Activated naive CD8-positive, alpha-beta T cell treated with anti-CD3 and anti-CD28 coated beads for 36 hours (primary cell): ENCODE measurements around the gene TRAPPC10. TPM values are rescaled to one million over a fixed set of nuclear protein-coding genes. Genes with fewer than 3 reads are reported as not detected.

Experiments
- DNase-seq: peaks from one replicate; pipeline ENCODE4 v3.0.0; 2021
- H3K27ac Mint-ChIP-seq: one replicate; pipeline ENCODE4 v1.8.0; 2022; ENCODE audit warnings: mild to moderate bottlenecking, moderate library complexity, mixed read lengths
- H3K27me3 Mint-ChIP-seq: one replicate; pipeline ENCODE4 v1.8.0; 2022; ENCODE audit warnings: mild to moderate bottlenecking, mixed read lengths
- H3K36me3 Mint-ChIP-seq: one replicate; pipeline ENCODE4 v1.8.0; 2021; ENCODE audit warnings: mild to moderate bottlenecking, mixed read lengths
- H3K4me1 Mint-ChIP-seq: one replicate; pipeline ENCODE4 v1.8.0; 2021; ENCODE audit warnings: mixed read lengths
- H3K4me3 Mint-ChIP-seq: one replicate; pipeline ENCODE4 v1.8.0; 2022; ENCODE audit warnings: mild to moderate bottlenecking, moderate library complexity, mixed read lengths
- H3K9me3 Mint-ChIP-seq: one replicate; pipeline ENCODE4 v1.8.0; 2022; ENCODE audit warnings: mixed read lengths
- total RNA-seq, 2 experiments: library from RNA; stranded (reverse); gene quantifications; one replicate each; pipeline ENCODE4 v1.2.3, GENCODE V29; 2021

TRAPPC10 gene
- 10 to 100 TPM; 42.4 to 44.4 TPM for total RNA-seq

DNA sequence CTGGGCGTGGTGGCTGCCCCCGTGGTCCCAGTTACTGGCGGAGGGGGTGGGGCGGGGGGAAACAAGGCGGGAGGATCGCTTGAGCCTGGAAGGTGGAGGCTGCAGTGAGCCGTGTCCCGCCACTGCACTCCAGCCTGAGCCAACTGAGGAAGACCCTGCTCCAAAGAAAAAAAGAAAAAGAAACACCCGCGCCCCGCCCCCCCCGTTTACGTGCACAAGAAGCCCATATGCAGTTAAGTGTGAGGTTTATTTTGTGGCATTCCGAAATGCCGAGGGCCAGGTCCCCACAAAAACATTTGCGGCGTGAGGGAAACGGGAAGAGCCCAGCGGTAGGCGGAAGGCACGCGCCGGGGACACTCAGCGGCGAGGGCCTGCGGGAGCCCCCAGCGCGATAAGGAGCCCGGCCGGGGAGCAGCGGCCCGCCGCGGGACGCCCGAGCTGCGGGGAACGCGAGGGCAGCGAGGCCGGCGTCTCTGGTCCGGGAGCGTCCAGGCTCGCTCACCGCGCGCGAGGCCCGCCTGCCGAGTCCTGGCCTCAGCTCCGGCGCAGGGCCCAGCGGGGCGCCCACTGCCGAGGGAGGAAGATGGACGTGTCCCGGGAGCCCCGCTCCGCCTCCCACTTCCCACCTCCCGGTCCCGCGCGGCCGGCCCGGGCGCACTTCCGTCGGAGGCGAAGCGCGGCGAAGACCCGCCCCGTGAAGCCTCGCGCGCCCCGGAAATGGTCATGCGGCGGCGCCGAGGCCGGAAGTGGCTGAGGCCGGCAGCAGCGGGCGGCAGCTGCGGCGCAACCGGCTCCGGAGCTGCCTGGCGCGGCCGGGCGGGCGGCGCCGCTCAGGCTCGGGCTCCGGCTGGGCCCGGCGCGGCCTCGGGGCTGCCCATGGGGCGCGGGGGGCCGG, at the start of gene TRAPPC10:
TSS of gene TRAPPC10 (plus strand) at position 731 of the 895 bp plus-strand sequence. CDS start 185 bp downstream, outside the sequence.
- Mint-ChIP-seq H3K27me3 (no peaks in the 10 kb centered on the region), H3K36me3 (peaks cover 12% of the 10 kb centered on the region), H3K9me3 (no peaks in the 10 kb centered on the region), H3K4me1 (peaks cover 41% of the 10 kb centered on the region), H3K27ac (peak within 1 kb of the TSS; percentile 91), H3K4me3 (peak within 1 kb of the TSS; percentile 96)
- peak; percentile 90 for DNase-seq

GRCh38 chr21:43965911-43966585, 46.1 kb upstream of the TRAPPC10 start:
- no peak overlapping the region for H3K27ac Mint-ChIP-seq
- H3K9me3 Mint-ChIP-seq, result peaks cover 2% of the 10 kb centered on the region
- no peak for DNase-seq
- H3K27me3 Mint-ChIP-seq, result no peaks in the 10 kb centered on the region
- H3K36me3 Mint-ChIP-seq, result peaks cover 20% of the 10 kb centered on the region
- peaks cover 7% of the 10 kb centered on the region for H3K4me1 Mint-ChIP-seq
- no peak overlapping the region for H3K4me3 Mint-ChIP-seq

GRCh38 chr21:43966946-43967512, 45.1 kb upstream of the TRAPPC10 start:
- no peak for DNase-seq
- H3K9me3 Mint-ChIP-seq, result no peaks in the 10 kb centered on the region
- peaks cover 15% of the 10 kb centered on the region for H3K36me3 Mint-ChIP-seq
- no peak overlapping the region for H3K4me3 Mint-ChIP-seq
- no peak overlapping the region for H3K27ac Mint-ChIP-seq
- H3K4me1 Mint-ChIP-seq, result no peaks in the 10 kb centered on the region
- no peaks in the 10 kb centered on the region for H3K27me3 Mint-ChIP-seq

DNA sequence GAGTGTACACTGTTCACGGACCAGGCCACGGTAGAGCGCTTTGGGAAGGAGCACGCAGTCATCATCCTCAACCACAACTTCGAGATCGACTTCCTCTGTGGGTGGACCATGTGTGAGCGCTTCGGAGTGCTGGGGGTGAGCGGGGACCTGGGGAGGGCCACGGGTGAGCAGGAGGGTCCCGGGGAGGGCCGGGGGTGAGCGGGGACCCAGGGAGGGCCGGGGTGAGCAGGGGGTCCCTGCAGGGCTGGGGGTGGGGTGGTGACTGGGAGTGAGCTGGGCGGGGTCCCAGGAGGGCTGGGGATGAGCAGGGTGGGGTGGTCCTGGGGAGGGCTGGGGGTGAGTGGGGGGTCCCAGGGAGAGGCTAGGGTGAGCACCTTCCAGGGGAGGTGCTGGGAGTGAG, 44.1 kb upstream of the TRAPPC10 start:
- peaks cover 9% of the 10 kb centered on the region for H3K36me3 Mint-ChIP-seq
- no peak overlapping the region for H3K27ac Mint-ChIP-seq
- DNase-seq, result no peak

GRCh38 chr21:43968410-43969114, 43.5 kb upstream of the TRAPPC10 start:
- Mint-ChIP-seq H3K4me3 (no peak overlapping the region), H3K27ac (no peak overlapping the region), H3K9me3 (no peaks in the 10 kb centered on the region), H3K4me1 (no peaks in the 10 kb centered on the region), H3K36me3 (peaks cover 6% of the 10 kb centered on the region), H3K27me3 (no peaks in the 10 kb centered on the region)
- DNase-seq, result no peak

More for the DNA sequence above, 44.1 kb upstream of the TRAPPC10 start:
- Mint-ChIP-seq H3K27me3 (no peaks in the 10 kb centered on the region), H3K4me1 (no peaks in the 10 kb centered on the region), H3K4me3 (no peak overlapping the region), H3K9me3 (no peaks in the 10 kb centered on the region)

GRCh38 chr21:43969115-43969444, 43.0 kb upstream of the TRAPPC10 start:
- no peak overlapping the region for H3K27ac Mint-ChIP-seq
- no peak overlapping the region for H3K4me3 Mint-ChIP-seq
- H3K9me3 Mint-ChIP-seq, result no peaks in the 10 kb centered on the region
- DNase-seq, result no peak
- H3K27me3 Mint-ChIP-seq, result no peaks in the 10 kb centered on the region
- peaks cover 4% of the 10 kb centered on the region for H3K36me3 Mint-ChIP-seq
- H3K4me1 Mint-ChIP-seq, result no peaks in the 10 kb centered on the region

GRCh38 chr21:43970551-43970950, 41.6 kb upstream of the TRAPPC10 start:
- Mint-ChIP-seq H3K4me1 (peaks cover 6% of the 10 kb centered on the region), H3K4me3 (no peak overlapping the region), H3K27me3 (no peaks in the 10 kb centered on the region), H3K36me3 (no peaks in the 10 kb centered on the region), H3K27ac (no peak overlapping the region), H3K9me3 (no peaks in the 10 kb centered on the region)
- no peak for DNase-seq

DNA sequence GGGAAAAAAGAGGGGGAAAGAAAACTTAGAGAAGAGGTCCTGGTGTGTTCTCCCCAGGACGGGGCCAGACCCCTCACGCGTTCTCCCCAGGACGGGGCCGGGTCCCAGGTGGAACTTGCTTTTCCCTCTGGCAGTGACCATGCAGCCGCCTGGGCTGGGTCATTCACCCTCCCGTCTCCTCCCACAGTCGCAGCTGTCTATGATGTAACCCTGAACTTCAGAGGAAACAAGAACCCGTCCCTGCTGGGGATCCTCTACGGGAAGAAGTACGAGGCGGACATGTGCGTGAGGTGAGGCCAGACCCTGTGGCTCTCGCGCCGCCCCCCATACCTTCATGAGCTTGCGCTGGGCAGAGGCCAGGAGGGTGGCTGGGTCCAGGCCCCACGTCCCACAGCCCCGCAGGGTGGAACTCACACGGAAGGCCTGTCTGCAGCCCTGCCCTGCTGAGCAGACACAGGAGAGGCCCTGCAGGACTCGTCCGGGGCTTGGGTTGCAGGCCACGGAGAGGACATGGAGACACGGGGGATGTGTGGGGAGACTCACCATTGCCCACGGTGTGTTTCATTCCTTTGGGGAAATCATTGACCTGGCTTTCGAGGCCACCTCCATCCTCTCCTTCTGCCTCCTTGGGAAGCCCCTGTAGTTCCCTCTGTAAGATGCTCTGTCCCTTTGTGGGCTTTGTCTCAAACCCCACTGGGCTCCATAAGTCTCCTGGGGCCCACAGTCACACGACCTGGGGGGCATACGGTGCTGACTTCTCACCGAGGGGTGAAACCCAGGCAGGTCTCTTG, 40.7 kb upstream of the TRAPPC10 start:
- no peaks in the 10 kb centered on the region for H3K9me3 Mint-ChIP-seq
- no peak overlapping the region for H3K4me3 Mint-ChIP-seq
- peaks cover 6% of the 10 kb centered on the region for H3K4me1 Mint-ChIP-seq
- H3K27ac Mint-ChIP-seq, result no peak overlapping the region
- no peaks in the 10 kb centered on the region for H3K27me3 Mint-ChIP-seq
- H3K36me3 Mint-ChIP-seq, result no peaks in the 10 kb centered on the region
- DNase-seq, result no peak

DNA sequence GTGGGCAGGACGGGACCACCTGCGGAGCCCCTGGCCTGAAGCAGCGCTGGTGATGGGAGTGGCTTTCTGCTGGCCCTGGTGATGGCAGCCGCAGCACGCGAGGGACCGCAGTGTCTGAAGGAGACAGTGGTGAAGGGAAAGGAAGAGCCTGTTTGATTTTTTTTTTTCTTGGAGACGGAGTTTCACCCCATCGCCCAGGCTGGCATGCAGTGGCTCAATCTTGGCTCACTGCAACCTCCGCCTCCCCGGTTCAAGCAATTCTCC, 40.2 kb upstream of the TRAPPC10 start:
- no peak for DNase-seq
- Mint-ChIP-seq H3K27ac (no peak overlapping the region), H3K4me3 (no peak overlapping the region), H3K36me3 (no peaks in the 10 kb centered on the region), H3K27me3 (no peaks in the 10 kb centered on the region), H3K4me1 (peaks cover 6% of the 10 kb centered on the region), H3K9me3 (no peaks in the 10 kb centered on the region)

DNA sequence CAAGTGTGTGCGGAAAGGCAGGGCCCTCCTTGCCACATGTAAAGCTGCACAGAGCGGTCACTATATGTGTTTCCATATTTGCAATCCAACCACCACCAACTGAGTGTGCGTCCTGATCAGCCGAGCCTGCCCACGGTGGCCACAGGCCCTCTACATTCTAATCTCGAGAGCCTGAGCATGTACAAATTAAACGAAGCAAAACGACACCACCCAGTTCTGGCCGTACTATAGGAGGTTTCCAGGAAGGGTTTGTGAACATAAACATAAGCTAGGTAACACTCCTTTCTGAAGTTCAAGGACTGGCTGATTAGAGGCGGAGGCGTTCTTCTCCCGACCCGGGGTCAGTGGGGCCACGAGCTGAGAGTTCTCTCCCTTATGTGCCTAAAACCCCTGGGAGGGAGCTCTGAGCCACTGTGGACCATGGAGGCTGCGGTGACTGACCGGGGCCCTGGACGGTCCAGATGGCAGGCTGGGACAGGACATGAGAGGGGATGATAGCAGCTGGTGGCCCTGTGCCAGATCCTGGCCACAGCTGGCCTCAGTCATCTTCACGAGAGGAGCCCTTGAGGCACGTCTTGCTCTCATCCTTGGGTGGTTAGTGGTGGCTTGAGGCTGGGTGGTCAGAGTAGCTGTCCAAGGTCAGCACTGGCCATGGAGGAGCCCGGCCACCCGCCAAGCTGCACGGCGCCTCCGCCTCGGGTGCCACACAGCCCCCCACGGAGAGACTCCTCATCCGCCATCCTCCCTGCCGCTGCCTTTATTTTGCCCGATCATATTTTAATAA, 39.1 kb upstream of the TRAPPC10 start:
- no peak overlapping the region for H3K4me3 Mint-ChIP-seq
- H3K27me3 Mint-ChIP-seq, result no peaks in the 10 kb centered on the region
- no peak for DNase-seq
- H3K36me3 Mint-ChIP-seq, result no peaks in the 10 kb centered on the region
- H3K27ac Mint-ChIP-seq, result no peak overlapping the region
- H3K4me1 Mint-ChIP-seq, result peaks cover 6% of the 10 kb centered on the region
- H3K9me3 Mint-ChIP-seq, result no peaks in the 10 kb centered on the region

DNA sequence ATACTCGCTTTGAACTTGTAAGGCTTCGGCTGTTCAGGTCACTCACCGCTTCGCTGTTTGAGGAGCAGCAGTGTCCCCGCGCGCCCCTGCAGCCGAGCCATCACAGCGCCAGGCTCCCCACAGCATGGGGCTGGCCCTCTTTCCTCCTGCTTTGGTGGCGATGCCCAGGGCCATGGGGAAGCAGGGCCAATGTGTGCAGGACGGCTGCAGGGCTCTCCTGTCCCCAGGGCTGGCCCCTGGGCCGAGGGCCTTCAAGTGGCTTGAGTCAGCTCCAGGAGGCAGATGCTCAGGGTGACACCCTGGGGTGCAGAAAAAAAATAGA, 38.5 kb upstream of the TRAPPC10 start:
- H3K27ac Mint-ChIP-seq, result no peak overlapping the region
- H3K9me3 Mint-ChIP-seq, result no peaks in the 10 kb centered on the region
- peaks cover 5% of the 10 kb centered on the region for H3K36me3 Mint-ChIP-seq
- no peak for DNase-seq
- peaks cover 6% of the 10 kb centered on the region for H3K4me1 Mint-ChIP-seq
- no peaks in the 10 kb centered on the region for H3K27me3 Mint-ChIP-seq
- no peak overlapping the region for H3K4me3 Mint-ChIP-seq

- no peaks in the 10 kb centered on the region for H3K9me3 Mint-ChIP-seq
- H3K4me1 Mint-ChIP-seq, result peaks cover 6% of the 10 kb centered on the region
- no peak overlapping the region for H3K27ac Mint-ChIP-seq
- peaks cover 5% of the 10 kb centered on the region for H3K36me3 Mint-ChIP-seq
- no peaks in the 10 kb centered on the region for H3K27me3 Mint-ChIP-seq
- DNase-seq, result no peak
- H3K4me3 Mint-ChIP-seq, result no peak overlapping the region
Measured at GRCh38 chr21:43974791-43975468, 37.2 kb upstream of the TRAPPC10 start.

- Mint-ChIP-seq H3K36me3 (peaks cover 5% of the 10 kb centered on the region), H3K27me3 (no peaks in the 10 kb centered on the region), H3K27ac (no peak overlapping the region), H3K9me3 (no peaks in the 10 kb centered on the region), H3K4me1 (peaks cover 6% of the 10 kb centered on the region), H3K4me3 (no peak overlapping the region)
- peak; percentile 82 for DNase-seq
Measured at GRCh38 chr21:43975469-43976098, 36.5 kb upstream of the TRAPPC10 start.
